MM.1S (cell line): ENCODE data around the gene TARBP2.

ENCODE experiments used
- CTCF ChIP-seq: fragments of 300-600 bp; sonication (generic); IDR thresholded peaks from 2 replicates; pipeline ENCODE4 v1.5.1; 2016; ENCODE audit warnings: antibody characterized with exemption, low read length, mixed read lengths
- EZH2 ChIP-seq: fragments of 300-600 bp; sonication (generic); optimal IDR thresholded peaks from 2 replicates; pipeline ENCODE3; 2017; ENCODE audit warnings: low read depth, mild to moderate bottlenecking, antibody characterized with exemption, low read length, mixed read lengths

- no peak for TF ChIP-seq CTCF
- no peak for TF ChIP-seq EZH2
Measured at GRCh38 chr12:53479331-53479730, 21.8 kb upstream of the TARBP2 start.
